GM12878 (cell line): ENCODE measurements around the gene BOLA2. TPM values are rescaled to one million over a fixed set of nuclear protein-coding genes. Genes with fewer than 3 reads are reported as not detected.

Source experiments
- polyA plus RNA-seq, 11 experiments: library from polyadenylated mRNA; depleted of rRNA in 4 of 11; unstranded in 6 of 11; stranded (reverse) in 5 of 11; fragments of >200 nt; fragmentation: Nextera tagmentation in 4 of 11; fragmentation: Illumina TruSeq in 1 of 11; extraction: Ambion mirVana in 4 of 11; extraction: Trizol in 1 of 11; gene quantifications; 1 replicate in 1 of 11; 2 replicates in 10 of 11; pipeline versions ENCODE4 v1.2.1 to v1.2.3, GENCODE V29; 2011 to 2016; ENCODE audit warnings: inconsistent platforms in 2 of 11, missing spikeins in 2 of 11, low read depth in 1 of 11
- small RNA-seq: library from RNA; depleted of rRNA; stranded (forward); fragments of <200 nt; gene quantifications from one replicate; pipeline ENCODE3, GENCODE V24; 2014
- total RNA-seq, 4 experiments: library from RNA; depleted of rRNA in 3 of 4; stranded (reverse); fragments of >200 nt in 3 of 4; fragmentation: Illumina TruSeq in 1 of 4; extraction: Trizol in 1 of 4; gene quantifications; 2 replicates each; pipeline versions ENCODE4 v1.2.1 to v1.2.3, GENCODE V29; 2013 to 2021

Gene BOLA2
- total and polyA plus RNA-seq, 10 of the 15 experiments (the other 5 are each of a cell fraction or from before 2014, with no cell fraction given) = 5.5 to 75.2 (median 19.1) TPM

Small RNA genes lying within 50 kb of the gene (small RNA-seq; reads per million reads assigned to genes)
- gene AC133555.2 = not detected

Other genes starting within 250 kb of the BOLA2 start
- gene NPIPB11, start 47.6 kb downstream of the BOLA2 start, total RNA-seq (2014; rRNA removed) = 0.38 and 0.40 TPM in 2 replicates
- gene NPIPB11, start 47.6 kb downstream of the BOLA2 start, total RNA-seq (2014; rRNA removed; fragmentation: Illumina TruSeq; extraction: Trizol) = 1.4 and 1.7 TPM in 2 replicates
- 2.1 and 2.7 TPM in 2 replicates for gene NPIPB11, start 47.6 kb downstream of the BOLA2 start, total RNA-seq (2021)
- 1.3 and 2.4 TPM in 2 replicates for gene NPIPB11, start 47.6 kb downstream of the BOLA2 start, polyA plus RNA-seq (2011; rRNA removed)
- gene NPIPB11, start 47.6 kb downstream of the BOLA2 start, polyA plus RNA-seq (2014; fragmentation: Illumina TruSeq; extraction: Trizol) = 4.2 and 5.0 TPM in 2 replicates
- gene NPIPB11, start 47.6 kb downstream of the BOLA2 start, polyA plus RNA-seq (2014; fragmentation: Nextera tagmentation; extraction: Ambion mirVana) = under 1 TPM; 0.16 to 0.53 TPM
- gene NPIPB11, start 47.6 kb downstream of the BOLA2 start, polyA plus RNA-seq (2014; rRNA removed) = 4.8 and 5.5 TPM in 2 replicates
- 1 to 10 TPM; 2.1 to 2.3 TPM for gene NPIPB11, start 47.6 kb downstream of the BOLA2 start, polyA plus RNA-seq (2016; fragmentation: Nextera tagmentation; extraction: Ambion mirVana)
- gene SLX1B, start 182 bp upstream of the BOLA2 start, total RNA-seq (2014; rRNA removed) = 11.2 and 14.7 TPM in 2 replicates
- 15.9 and 19.6 TPM in 2 replicates for gene SLX1B, start 182 bp upstream of the BOLA2 start, total RNA-seq (2014; rRNA removed; fragmentation: Illumina TruSeq; extraction: Trizol)
- 2.8 and 34.0 TPM in 2 replicates for gene SLX1B, start 182 bp upstream of the BOLA2 start, total RNA-seq (2021)
- 1.7 and 14.4 TPM in 2 replicates for gene SLX1B, start 182 bp upstream of the BOLA2 start, polyA plus RNA-seq (2011; rRNA removed)
- gene SLX1B, start 182 bp upstream of the BOLA2 start, polyA plus RNA-seq (2014; fragmentation: Illumina TruSeq; extraction: Trizol) = 4.0 and 6.9 TPM in 2 replicates
- gene SLX1B, start 182 bp upstream of the BOLA2 start, polyA plus RNA-seq (2014; fragmentation: Nextera tagmentation; extraction: Ambion mirVana) = 1 to 10 TPM; 1.6 to 5.5 TPM
- 14.1 and 24.1 TPM in 2 replicates for gene SLX1B, start 182 bp upstream of the BOLA2 start, polyA plus RNA-seq (2014; rRNA removed)
- gene SLX1B, start 182 bp upstream of the BOLA2 start, polyA plus RNA-seq (2016; fragmentation: Nextera tagmentation; extraction: Ambion mirVana) = 10 to 100 TPM in 1 of 2 experiments, 1 to 10 TPM in 1; 6.0 to 20.3 TPM
- gene SULT1A4, start 5.6 kb upstream of the BOLA2 start, total RNA-seq (2014; rRNA removed) = not detected in 2 replicates
- 0.28 and 0.72 TPM in 2 replicates for gene SULT1A4, start 5.6 kb upstream of the BOLA2 start, total RNA-seq (2014; rRNA removed; fragmentation: Illumina TruSeq; extraction: Trizol)
- 0.35 and 1.3 TPM in 2 replicates for gene SULT1A4, start 5.6 kb upstream of the BOLA2 start, total RNA-seq (2021)
- 0.16 and 0.22 TPM in 2 replicates for gene SULT1A4, start 5.6 kb upstream of the BOLA2 start, polyA plus RNA-seq (2011; rRNA removed)
- 0.63 TPM in 1 of 2 replicates, not detected in the other for gene SULT1A4, start 5.6 kb upstream of the BOLA2 start, polyA plus RNA-seq (2014; fragmentation: Illumina TruSeq; extraction: Trizol)
- gene SULT1A4, start 5.6 kb upstream of the BOLA2 start, polyA plus RNA-seq (2014; fragmentation: Nextera tagmentation; extraction: Ambion mirVana) = under 1 TPM; 0.13 to 0.23 TPM
- 0.72 TPM in 1 of 2 replicates, not detected in the other for gene SULT1A4, start 5.6 kb upstream of the BOLA2 start, polyA plus RNA-seq (2014; rRNA removed)
- under 1 TPM in 1 of 2 experiments, not detected in 1; 0.29 TPM for gene SULT1A4, start 5.6 kb upstream of the BOLA2 start, polyA plus RNA-seq (2016; fragmentation: Nextera tagmentation; extraction: Ambion mirVana)
- 5.8 and 9.0 TPM in 2 replicates for gene NPIPB12, start 52.1 kb upstream of the BOLA2 start, total RNA-seq (2014; rRNA removed)
- gene NPIPB12, start 52.1 kb upstream of the BOLA2 start, total RNA-seq (2014; rRNA removed; fragmentation: Illumina TruSeq; extraction: Trizol) = 14.6 and 21.0 TPM in 2 replicates
- 26.4 and 32.4 TPM in 2 replicates for gene NPIPB12, start 52.1 kb upstream of the BOLA2 start, total RNA-seq (2021)
- 19.8 and 30.0 TPM in 2 replicates for gene NPIPB12, start 52.1 kb upstream of the BOLA2 start, polyA plus RNA-seq (2011; rRNA removed)
- 36.5 and 52.5 TPM in 2 replicates for gene NPIPB12, start 52.1 kb upstream of the BOLA2 start, polyA plus RNA-seq (2014; fragmentation: Illumina TruSeq; extraction: Trizol)
- 1 to 10 TPM; 1.4 to 6.2 TPM for gene NPIPB12, start 52.1 kb upstream of the BOLA2 start, polyA plus RNA-seq (2014; fragmentation: Nextera tagmentation; extraction: Ambion mirVana)
- 28.7 and 41.3 TPM in 2 replicates for gene NPIPB12, start 52.1 kb upstream of the BOLA2 start, polyA plus RNA-seq (2014; rRNA removed)
- 10 to 100 TPM; 23.4 to 24.2 TPM for gene NPIPB12, start 52.1 kb upstream of the BOLA2 start, polyA plus RNA-seq (2016; fragmentation: Nextera tagmentation; extraction: Ambion mirVana)
- gene SPN, start 208.9 kb upstream of the BOLA2 start, total RNA-seq (2014; rRNA removed) = 74.4 and 80.7 TPM in 2 replicates
- gene SPN, start 208.9 kb upstream of the BOLA2 start, total RNA-seq (2014; rRNA removed; fragmentation: Illumina TruSeq; extraction: Trizol) = 54.1 and 57.4 TPM in 2 replicates
- 173 and 182 TPM in 2 replicates for gene SPN, start 208.9 kb upstream of the BOLA2 start, total RNA-seq (2021)
- gene SPN, start 208.9 kb upstream of the BOLA2 start, polyA plus RNA-seq (2011; rRNA removed) = 45.4 and 134 TPM in 2 replicates
- gene SPN, start 208.9 kb upstream of the BOLA2 start, polyA plus RNA-seq (2014; fragmentation: Illumina TruSeq; extraction: Trizol) = 144 and 150 TPM in 2 replicates
- 10 to 100 TPM; 16.2 to 42.8 TPM for gene SPN, start 208.9 kb upstream of the BOLA2 start, polyA plus RNA-seq (2014; fragmentation: Nextera tagmentation; extraction: Ambion mirVana)
- 74.6 and 80.2 TPM in 2 replicates for gene SPN, start 208.9 kb upstream of the BOLA2 start, polyA plus RNA-seq (2014; rRNA removed)
- 100 to 1,000 TPM; 105 to 108 TPM for gene SPN, start 208.9 kb upstream of the BOLA2 start, polyA plus RNA-seq (2016; fragmentation: Nextera tagmentation; extraction: Ambion mirVana)
- 32.1 and 36.4 TPM in 2 replicates for gene QPRT, start 224.8 kb upstream of the BOLA2 start, total RNA-seq (2014; rRNA removed)
- 15.6 and 16.4 TPM in 2 replicates for gene QPRT, start 224.8 kb upstream of the BOLA2 start, total RNA-seq (2014; rRNA removed; fragmentation: Illumina TruSeq; extraction: Trizol)
- 34.8 and 35.7 TPM in 2 replicates for gene QPRT, start 224.8 kb upstream of the BOLA2 start, total RNA-seq (2021)
- 25.7 and 43.0 TPM in 2 replicates for gene QPRT, start 224.8 kb upstream of the BOLA2 start, polyA plus RNA-seq (2011; rRNA removed)
- gene QPRT, start 224.8 kb upstream of the BOLA2 start, polyA plus RNA-seq (2014; fragmentation: Illumina TruSeq; extraction: Trizol) = 19.2 and 19.9 TPM in 2 replicates
- 1 to 10 TPM; 2.7 to 6.9 TPM for gene QPRT, start 224.8 kb upstream of the BOLA2 start, polyA plus RNA-seq (2014; fragmentation: Nextera tagmentation; extraction: Ambion mirVana)
- gene QPRT, start 224.8 kb upstream of the BOLA2 start, polyA plus RNA-seq (2014; rRNA removed) = 30.1 and 31.3 TPM in 2 replicates
- gene QPRT, start 224.8 kb upstream of the BOLA2 start, polyA plus RNA-seq (2016; fragmentation: Nextera tagmentation; extraction: Ambion mirVana) = 10 to 100 TPM; 31.4 to 34.7 TPM